Neural crest cell (in vitro differentiated cells): Measurements from ENCODE around the gene RPL7L1. TPM values are rescaled to one million over a fixed set of nuclear protein-coding genes. Genes with fewer than 3 reads are reported as not detected.
"Not testable (repeated sequence)": the region's sequence is repeated elsewhere in the genome, so short reads cannot be mapped to it uniquely, and the experiment has no call there.

ENCODE experiments used
- DNase-seq: peaks from one replicate; pipeline ENCODE4 v3.0.0; 2021; ENCODE audit warnings: low read depth, mixed read lengths, low spot score
- H3K27ac Mint-ChIP-seq: one replicate; pipeline ENCODE4 v1.8.0; 2021; ENCODE audit warnings: mild to moderate bottlenecking, mixed read lengths; ENCODE audit not compliant: unreplicated experiment
- H3K27me3 Mint-ChIP-seq: 2 replicates; pipeline ENCODE4 v1.8.0; 2021; ENCODE audit warnings: low read depth, mild to moderate bottlenecking, mixed read lengths
- H3K36me3 Mint-ChIP-seq: 2 replicates; pipeline ENCODE4 v1.8.0; 2021; ENCODE audit warnings: low read depth, mild to moderate bottlenecking, mixed read lengths
- H3K4me1 Mint-ChIP-seq: 2 replicates; pipeline ENCODE4 v1.8.0; 2021; ENCODE audit warnings: mixed read lengths
- H3K4me3 Mint-ChIP-seq: one replicate; pipeline ENCODE4 v1.8.0; 2021; ENCODE audit warnings: mild to moderate bottlenecking, mixed read lengths
- H3K9me3 Mint-ChIP-seq: 2 replicates; pipeline ENCODE4 v1.8.0; 2021; ENCODE audit warnings: mixed read lengths
- total RNA-seq: library from RNA; stranded (reverse); gene quantifications from 2 replicates; pipeline ENCODE4 v1.2.1, GENCODE V29; 2021
- TF ChIP-seq, protein P1 (sequence below): fragments of 200-600 bp; sonication (generic); conservative IDR thresholded peaks from 2 replicates; pipeline ENCODE4 v1.5.0; 2021; ENCODE audit warnings: antibody characterized with exemption, mild to moderate bottlenecking

RPL7L1 gene
- total RNA-seq, 1 donor from 2014 or later = 103 TPM

DNA sequence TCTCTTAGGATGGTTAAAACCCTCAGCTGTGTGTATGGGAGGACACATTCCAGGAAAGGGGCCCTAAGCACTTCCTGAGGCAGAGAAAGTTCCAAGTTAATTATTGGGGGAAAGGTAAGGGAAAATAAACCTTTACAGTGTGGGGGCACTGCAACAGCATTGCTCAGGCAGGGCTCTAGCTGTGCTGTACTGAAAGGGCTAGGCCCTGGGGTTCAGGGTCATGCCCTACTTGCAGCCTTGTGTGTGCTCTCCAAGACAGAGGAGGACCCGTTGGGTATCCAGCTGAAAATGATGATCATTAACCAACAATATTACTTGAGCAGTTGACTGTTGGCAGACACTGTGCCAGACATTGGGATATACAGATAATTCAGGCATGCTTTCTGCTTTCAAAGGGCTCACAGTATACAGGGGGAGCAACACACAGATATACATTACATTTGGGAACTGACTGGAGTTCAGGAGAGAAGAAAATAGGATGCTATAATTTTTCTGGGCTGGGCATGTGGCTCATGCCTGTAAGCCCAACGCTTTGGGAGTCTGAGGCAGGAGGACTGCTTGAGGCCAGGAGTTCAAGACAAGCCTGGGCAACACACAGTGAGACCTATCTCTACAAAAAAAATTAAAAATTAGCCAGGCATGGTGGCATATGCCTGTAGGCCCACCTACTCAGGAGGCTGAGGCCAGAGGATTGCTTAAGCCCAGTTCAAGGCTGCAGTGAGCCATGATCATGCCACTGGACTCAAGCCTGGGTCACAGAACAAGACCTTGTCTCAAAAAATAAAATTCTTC is 9.1 kb upstream of the RPL7L1 start:
- Mint-ChIP-seq H3K27me3 (no peaks in the 10 kb centered on the region), H3K9me3 (no peaks in the 10 kb centered on the region), H3K27ac (no peak overlapping the region), H3K4me3 (no peak overlapping the region), H3K4me1 (no peaks in the 10 kb centered on the region), H3K36me3 (no peaks in the 10 kb centered on the region)
- TF ChIP-seq, protein P1, sequence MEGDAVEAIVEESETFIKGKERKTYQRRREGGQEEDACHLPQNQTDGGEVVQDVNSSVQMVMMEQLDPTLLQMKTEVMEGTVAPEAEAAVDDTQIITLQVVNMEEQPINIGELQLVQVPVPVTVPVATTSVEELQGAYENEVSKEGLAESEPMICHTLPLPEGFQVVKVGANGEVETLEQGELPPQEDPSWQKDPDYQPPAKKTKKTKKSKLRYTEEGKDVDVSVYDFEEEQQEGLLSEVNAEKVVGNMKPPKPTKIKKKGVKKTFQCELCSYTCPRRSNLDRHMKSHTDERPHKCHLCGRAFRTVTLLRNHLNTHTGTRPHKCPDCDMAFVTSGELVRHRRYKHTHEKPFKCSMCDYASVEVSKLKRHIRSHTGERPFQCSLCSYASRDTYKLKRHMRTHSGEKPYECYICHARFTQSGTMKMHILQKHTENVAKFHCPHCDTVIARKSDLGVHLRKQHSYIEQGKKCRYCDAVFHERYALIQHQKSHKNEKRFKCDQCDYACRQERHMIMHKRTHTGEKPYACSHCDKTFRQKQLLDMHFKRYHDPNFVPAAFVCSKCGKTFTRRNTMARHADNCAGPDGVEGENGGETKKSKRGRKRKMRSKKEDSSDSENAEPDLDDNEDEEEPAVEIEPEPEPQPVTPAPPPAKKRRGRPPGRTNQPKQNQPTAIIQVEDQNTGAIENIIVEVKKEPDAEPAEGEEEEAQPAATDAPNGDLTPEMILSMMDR = no peak
- no peak for DNase-seq

DNA sequence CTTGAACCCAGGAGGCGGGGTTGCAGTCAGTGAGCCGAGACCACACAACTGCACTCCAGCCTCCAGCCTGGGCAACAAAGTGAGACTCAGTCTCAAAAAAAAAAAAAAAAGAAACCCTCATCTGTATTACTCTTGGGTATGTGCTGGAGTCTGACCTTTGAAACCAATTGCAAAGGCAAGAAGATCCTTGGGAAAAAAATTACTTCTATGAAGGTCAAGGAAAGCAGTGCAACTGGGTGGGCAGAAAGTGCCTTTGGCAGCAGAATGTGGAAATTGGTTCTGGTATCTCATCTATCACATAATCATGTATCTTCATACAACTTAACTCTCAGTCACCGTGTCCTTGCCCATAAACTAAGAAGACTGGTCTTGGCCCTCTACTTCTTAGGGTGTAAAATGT is 7.7 kb upstream of the RPL7L1 start:
- TF ChIP-seq, protein P1 = no peak
- Mint-ChIP-seq H3K4me1 (no peaks in the 10 kb centered on the region), H3K27me3 (no peaks in the 10 kb centered on the region), H3K36me3 (no peaks in the 10 kb centered on the region), H3K4me3 (no peak overlapping the region), H3K9me3 (no peaks in the 10 kb centered on the region), H3K27ac (no peak overlapping the region)
- DNase-seq = no peak

DNA sequence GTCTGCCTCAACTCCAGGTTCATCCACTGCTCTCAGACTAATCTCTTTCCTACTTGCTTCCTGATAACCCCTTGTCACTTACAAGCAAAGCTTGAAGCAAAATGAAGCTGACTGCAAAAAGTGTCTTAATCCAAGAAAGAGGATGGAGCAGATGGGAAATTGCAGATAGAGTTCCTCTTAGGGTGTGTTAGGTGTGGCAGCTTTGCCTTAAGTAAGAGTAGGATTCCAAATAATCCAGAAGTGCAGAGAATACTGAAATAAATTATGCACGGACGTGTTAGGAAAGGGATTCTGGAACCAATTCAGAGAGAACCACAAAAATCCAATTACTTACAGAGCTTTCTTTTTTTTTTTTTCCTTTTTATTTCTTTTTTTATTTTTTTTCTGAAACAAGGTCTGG is 6.1 kb upstream of the RPL7L1 start:
- H3K36me3 Mint-ChIP-seq = no peaks in the 10 kb centered on the region
- no peak for DNase-seq
- TF ChIP-seq, protein P1 = no peak
- no peak overlapping the region for H3K4me3 Mint-ChIP-seq
- H3K9me3 Mint-ChIP-seq = no peaks in the 10 kb centered on the region
- no peaks in the 10 kb centered on the region for H3K27me3 Mint-ChIP-seq
- no peaks in the 10 kb centered on the region for H3K4me1 Mint-ChIP-seq
- no peak overlapping the region for H3K27ac Mint-ChIP-seq

DNA sequence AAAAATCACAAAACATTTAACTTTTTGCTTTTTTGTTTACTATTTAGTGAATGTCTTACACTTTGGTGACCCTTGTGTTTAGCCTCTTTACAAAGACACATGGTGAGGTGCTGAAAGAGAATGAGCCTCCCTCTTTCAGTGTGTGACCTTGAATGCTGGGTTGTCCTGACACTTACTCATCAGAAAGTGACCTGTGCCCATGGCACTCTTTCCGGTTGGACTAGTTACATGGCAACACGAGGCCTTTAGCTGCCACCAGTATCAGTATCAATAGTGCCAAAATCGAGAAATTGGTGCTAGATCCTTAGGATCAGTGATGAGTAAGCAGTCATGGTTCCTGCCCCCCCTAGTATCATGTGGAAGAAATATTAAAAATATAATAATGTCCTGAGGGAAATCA is 1.7 kb upstream of the RPL7L1 start:
- H3K27ac Mint-ChIP-seq = no peak overlapping the region
- H3K36me3 Mint-ChIP-seq = peaks cover 4% of the 10 kb centered on the region
- H3K9me3 Mint-ChIP-seq = no peaks in the 10 kb centered on the region
- peaks cover 14% of the 10 kb centered on the region for H3K4me1 Mint-ChIP-seq
- DNase-seq = no peak
- H3K27me3 Mint-ChIP-seq = no peaks in the 10 kb centered on the region
- TF ChIP-seq, protein P1 = no peak
- H3K4me3 Mint-ChIP-seq = peak overlapping the region; percentile 76

DNA sequence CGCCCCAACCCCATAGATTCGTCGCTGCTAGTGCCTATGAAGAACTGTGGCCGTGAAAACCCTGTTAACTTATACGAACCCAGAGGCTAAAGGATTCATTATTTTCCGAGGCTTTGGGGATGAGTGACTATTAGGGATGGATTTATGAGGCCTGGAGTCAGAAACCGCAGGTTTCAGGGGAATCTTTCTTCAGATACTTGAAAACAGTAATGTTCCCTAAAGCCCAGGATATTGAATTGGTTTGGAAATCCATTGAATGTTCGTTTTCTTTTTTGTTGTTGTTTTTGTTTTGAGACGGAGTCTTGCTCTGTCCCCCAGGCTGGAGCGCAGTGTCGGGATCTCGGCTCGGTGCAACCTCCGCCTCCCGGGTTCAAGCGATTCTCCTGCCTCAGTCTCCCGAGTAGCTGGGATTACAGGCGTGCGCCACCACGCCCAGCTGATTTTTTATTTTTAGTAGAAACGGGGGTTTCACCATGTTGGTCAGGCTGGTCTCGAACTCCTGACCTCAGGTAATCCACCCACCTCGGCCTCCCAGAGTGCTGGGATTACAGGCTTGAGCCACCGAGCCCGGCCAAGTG is 913 bp downstream of the RPL7L1 start:
- not testable (repeated sequence) for H3K9me3 Mint-ChIP-seq, H3K27me3 Mint-ChIP-seq, DNase-seq
- Mint-ChIP-seq H3K4me3 (peak overlapping the region; percentile 99), H3K4me1 (peaks cover 18% of the 10 kb centered on the region), H3K27ac (peak overlapping the region; percentile 100), H3K36me3 (peaks cover 19% of the 10 kb centered on the region)

DNA sequence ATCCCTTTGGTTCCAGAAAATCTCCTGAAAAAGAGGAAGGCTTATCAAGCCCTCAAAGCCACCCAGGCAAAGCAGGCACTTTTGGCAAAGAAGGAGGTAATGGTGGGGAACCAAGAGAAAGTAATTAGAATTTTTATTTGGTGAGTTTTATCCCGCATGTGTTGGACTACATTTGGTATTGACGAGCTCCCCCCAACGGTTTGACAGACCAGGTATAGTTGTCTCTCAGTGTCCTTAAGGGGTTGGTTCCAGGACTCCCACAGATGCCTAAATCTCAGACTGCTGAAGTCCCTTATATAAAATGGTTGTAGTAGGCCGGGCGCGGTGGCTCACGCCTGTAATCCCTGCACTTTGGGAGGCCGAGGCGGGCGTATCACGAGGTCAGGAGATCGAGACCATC is 1.5 kb downstream of the RPL7L1 start:
- peaks cover 22% of the 10 kb centered on the region for H3K36me3 Mint-ChIP-seq
- not testable (repeated sequence) for DNase-seq, H3K9me3 Mint-ChIP-seq, H3K27me3 Mint-ChIP-seq
- peak overlapping the region; percentile 100 for H3K27ac Mint-ChIP-seq
- H3K4me3 Mint-ChIP-seq = peak overlapping the region; percentile 99
- peaks cover 18% of the 10 kb centered on the region for H3K4me1 Mint-ChIP-seq
